ENCODE measurements around the gene TAF10.

The TAF10 gene

DNA sequence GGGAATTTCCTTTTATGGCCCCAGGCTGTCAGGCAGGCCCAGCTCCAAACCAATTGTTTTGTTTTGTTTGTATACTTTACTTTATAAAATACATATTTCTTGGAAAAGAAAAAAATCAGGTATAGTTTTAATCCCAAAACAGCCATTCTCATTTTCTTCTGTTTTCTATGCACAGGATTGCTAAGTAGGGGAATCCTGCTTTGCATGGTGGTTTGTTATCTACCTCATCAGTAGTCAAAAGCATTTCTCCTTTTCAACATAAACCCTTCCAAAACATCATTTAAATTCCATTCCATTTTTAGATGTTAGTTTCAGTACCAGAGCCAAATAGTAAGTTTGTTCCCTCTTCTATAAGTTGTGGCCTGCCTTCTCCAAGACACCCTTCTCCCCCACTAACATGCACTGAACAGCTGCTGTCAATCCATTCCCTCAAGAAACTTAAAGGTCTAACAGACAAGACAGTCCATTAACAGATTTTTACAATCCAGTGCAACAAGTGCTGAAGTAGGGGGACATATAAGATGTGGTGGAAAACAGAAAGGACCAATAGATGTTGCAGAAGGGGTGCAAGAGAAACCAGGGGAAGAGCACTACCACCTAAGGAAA, 4.7 kb downstream of the TAF10 start:
- no peak for DNase-seq

DNA sequence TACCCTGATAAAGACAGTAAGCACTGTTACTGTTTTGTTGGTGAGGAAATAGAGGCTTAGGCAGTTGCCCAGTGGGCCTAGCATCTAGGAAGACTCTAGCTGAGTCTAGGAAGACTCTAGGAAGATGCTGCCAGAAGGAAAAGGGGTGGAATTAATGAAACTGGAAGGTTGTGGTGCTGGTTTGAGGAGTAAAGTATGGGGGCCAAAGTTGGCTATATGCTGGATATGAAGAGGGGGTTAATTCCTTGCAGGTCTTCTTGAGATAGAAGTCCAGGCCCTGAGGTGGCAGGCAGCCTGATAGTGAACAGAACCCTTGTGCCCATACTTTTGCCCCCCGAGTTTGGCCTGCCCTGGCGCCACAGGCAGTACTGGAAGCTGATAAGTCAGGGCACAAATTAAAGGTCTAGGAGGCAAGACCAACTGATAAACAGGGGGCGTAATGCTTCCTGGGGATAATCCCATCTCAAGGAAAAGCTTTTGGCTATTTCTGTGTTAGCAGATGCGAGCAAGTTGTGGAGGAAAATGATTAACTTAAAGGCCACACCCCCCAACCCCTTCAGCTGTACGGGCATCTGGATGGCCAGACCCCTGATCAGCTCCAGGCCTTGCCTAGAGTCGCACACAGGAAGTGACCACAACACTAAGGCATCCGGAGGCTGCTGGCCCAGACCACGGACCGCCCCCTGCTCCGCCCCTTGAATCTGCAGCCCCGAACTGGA, 5.4 kb downstream of the TAF10 start:
- peak; percentile 70 for DNase-seq

DNA sequence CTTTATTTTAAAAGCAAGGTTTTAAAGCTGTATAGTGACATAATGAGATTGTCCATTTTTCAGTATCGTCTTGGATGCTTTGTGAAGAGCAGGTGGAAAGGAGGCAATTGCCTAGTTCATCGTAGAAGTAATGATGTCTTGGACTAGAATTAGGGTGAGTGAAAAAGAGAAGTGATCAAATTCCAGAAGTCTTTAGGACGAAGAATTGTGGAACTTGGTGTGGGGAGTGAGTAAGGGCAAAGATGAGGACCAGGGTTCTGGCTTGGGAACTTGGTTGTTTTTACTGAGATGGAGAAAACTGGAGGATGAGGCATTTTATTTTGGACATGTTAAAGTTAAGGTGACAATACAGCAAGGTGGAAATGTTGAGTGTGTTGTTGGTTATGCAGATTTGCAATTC, 7.2 kb downstream of the TAF10 start:
- no peak for DNase-seq

DNA sequence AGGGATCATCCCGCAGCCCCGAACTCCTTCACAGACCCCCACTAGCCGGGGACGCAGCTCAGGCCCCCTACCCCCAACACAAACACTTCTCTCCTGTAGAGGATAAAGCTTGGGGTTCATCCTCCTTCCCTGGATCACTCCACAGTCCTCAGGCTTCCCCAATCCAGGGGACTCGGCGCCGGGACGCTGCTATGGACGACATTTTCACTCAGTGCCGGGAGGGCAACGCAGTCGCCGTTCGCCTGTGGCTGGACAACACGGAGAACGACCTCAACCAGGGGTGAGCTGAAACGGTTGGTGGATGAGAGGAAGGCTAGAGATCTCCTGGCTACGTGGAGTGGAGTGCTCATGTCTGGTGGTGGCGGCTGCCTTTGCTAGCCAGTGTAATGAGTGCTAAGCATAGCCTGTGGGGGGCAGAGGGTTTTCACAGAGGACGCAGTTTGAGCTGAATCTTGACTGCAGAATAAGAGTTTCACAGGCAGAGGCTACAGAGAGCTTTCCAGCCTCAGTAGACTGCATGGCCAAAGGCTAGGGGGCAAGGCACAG, 7.9 kb downstream of the TAF10 start:
- DNase-seq: peak; percentile 46

DNA sequence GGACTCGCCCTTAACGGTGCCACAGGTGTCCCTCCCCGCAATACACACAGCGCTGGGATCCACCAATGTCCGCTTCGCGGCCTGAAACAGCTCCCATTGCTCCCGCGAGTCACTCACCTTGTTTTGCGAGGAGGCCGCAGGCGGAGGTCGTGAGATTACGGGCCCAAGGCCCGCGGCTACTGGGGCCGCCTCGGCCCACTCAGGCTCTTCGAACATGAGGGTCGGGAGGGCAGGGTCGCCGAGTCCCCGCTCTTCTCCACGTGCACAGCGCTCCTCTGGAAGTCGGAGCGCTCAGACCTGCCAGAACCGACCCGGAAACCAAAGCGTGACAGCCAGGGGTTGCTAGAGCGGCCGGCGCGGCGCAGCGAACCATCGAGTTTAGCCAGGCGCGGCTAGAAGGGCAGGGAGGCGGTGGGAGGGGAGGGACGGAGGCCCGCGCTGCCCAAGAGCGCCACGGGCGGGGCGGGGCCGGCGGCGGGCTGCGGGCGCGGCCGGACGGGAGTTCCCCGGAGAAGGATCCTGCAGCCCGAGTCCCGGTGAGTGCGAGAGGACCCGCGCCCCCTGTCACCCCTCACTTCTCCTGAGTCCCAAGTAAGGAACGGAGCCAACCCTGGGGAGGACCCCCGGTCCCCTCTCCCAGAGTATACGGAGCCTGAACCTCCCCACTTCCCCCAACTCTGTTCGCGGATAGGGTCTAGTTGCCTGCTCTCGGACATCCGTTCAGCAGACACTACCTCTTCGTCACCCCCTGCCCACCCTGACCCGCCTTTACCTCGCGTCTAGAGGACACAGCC, 8.5 kb downstream of the TAF10 start, which contains the start of the genes ILK and RRP8:
TSS of gene ILK (plus strand) at position 488 of the 794 bp plus-strand sequence. CDS start 498 bp downstream, outside the sequence.
TSS of gene RRP8 (minus strand) at position 330 of the 794 bp plus-strand sequence. CDS start at position 216, 114 bp downstream.
- peak; percentile 85 for DNase-seq

DNA sequence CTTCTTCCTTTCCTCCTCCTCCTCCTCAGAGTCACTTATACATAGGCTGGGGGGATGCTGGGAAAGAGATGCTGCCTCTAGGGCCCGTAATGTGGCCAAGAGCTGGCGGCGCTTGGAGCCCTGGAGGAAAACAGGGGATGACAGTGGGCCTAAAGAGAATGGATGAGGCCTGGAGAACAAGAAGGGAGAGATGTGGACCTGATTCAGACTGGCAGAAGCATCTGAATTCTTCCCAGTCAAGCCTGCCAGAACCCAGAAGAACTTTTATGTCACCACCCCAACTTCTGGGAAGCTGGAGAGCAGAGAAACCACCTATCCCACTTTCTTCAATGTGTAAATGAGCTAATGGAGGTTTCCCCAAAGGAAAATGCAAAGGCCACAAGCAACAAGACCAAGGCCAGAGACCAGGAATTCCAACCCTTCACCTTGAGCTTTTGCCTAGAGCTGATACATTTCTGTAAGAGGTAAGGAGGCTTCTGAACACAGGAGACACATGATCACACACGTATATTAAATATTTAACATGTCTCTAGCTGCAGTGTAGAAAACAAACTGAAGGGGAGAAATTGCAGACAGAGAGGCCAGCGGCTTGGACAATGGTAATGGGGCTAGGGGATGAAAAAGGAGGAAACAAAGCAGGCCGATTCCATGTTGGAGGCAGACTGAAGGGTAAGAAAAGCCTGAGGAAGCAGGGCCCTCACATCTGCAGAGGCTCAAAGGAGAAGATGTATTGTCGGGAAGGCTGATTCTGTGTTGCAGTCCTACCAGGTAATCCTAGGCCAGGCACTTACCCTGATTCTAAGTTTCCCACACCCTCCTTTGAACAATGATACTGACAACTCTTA, 9.7 kb downstream of the TAF10 start:
- no peak for DNase-seq

DNA sequence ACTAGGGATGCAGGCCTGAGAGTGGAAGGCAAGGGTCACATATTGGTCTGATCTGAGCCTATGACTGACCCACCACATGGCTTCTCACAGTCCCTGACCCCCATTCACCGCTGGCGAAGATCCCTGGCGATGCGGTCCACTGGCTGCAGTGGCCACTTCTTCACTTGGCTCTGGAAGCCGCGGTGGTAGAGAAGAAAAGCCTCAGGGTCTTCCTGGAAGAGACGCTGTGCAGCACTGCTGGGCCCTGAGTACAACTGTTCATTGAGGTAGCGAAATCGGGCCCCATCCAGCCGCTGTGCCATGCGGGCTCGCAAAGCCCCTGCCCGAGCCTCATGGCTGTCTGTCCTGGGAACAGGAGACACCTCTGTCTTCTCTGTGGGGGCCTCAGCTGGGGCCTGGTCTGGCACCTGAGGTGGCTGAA, 11.0 kb downstream of the TAF10 start:
- DNase-seq: no peak

DNA sequence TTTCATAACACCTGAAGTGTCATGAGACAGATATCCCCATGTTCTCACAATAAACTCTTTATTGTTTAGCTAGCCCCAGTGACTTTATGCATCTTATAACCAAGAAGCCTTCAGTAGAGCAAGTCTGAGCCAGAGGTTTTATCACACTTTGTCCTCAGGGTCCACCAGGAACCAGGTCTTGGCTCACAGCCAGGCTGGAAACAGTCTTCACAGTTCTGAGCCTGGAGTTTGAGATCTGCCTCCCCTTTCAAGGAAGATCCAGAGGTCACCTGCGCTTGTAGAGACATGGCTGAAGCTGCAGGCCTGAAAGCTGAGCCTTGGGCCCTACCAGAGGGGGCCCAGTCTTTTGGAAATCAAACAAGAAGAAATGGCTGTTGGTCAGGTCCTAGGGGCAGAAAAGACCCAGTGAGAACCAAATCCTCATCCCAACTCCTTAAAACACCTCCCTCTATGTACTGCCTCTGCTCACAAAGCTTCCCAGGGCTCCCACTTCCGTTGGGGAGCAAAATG, 12.1 kb downstream of the TAF10 start:
- DNase-seq: no peak

DNA sequence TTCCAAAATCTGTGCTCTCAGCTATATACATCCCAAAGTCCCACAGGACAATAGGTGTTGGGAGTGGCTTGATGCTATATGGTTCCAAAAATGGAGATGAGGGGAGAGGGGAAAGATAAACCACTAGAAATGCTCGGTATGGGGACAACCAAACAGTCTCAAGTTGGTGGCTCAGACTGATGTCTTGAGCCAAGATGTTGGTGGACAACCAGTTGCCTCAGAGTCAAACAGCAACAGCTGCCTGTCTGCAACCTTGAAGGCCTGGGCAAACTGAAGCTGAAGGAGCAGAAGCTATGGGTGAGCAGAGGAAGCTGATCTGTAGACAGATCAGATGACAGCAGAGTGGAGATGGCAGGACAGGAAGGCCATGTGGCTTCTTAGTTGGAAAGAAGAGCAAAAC, 12.6 kb downstream of the TAF10 start:
- DNase-seq: no peak

DNA sequence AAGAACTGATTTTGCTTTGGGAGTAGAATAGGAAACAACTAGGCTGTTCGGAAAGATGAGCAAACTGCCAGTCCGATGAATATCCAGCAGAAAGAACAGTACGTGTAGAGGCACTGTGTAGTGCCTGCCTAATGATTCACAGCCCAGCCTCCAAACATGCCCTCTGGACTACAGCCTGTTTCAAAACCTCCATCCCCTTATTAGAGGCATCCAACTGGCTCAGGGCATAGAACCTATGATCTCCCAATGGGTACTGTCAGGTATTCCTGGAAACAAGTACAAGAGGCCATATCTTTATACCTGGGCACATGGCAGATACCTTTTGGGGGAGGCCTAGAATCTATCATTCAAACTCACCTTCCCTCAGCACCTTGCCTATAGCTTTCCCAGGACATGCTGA, 13.5 kb downstream of the TAF10 start:
- no peak for DNase-seq

DNA sequence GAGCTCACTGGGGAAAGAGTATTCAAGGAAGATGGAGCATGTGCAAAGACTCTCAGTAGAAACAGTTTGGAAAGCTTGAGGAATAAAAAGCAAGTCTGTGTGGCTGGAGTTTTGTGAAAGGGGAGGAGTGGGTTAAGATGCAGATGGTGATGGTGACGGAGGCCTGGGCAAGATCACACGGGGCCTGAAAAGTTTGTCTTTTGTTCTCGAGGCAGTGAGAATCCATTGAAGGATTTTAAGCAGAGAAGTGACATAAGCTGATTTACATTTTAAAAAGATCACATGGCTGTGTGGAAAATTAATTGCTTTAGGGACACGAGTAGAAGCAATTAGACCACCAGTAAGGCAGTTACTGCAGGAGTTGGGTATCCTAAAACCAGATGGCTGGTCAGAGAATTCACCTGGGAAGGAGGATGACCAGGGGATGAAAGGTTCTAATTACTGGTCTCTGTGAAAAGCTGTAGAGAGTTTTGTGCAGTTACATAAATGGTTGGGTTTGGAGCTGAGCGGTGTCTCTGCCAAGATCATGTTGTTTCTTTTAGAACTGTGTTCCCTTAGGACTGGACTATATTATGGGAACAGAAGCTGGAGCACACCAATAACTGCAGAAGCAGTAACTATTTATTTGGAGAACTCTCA, 15.7 kb downstream of the TAF10 start:
- DNase-seq: no peak

DNA sequence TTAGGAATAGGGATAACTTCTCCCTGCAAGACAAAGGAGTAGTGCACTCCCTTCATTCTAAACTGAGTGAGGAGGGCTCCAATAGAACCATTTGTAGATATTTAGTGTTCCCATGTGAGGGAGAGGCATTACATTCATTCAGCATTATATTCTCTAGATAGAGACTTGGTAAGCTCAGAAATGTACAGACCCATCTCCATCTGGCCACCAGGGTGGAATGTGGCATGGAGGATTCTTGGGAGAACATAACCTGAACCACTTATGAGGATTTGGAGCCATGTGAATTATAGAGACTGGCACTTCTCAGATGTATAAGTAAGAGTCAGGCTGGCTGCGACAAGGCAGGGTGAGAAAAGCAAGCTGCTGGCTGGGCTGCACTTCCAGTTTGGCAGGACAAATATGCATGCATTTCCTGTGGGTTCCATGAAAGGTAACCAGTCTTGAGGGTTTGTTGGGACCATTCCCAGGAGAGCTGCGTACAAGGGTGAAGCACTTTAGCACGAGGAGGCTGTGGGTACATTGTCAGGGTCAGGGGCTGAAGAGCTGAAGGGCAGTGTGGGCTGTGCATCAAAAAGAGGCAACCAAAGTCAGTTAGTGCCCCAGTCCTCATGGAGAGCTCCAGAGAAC, 17.8 kb downstream of the TAF10 start:
- no peak for DNase-seq

DNA sequence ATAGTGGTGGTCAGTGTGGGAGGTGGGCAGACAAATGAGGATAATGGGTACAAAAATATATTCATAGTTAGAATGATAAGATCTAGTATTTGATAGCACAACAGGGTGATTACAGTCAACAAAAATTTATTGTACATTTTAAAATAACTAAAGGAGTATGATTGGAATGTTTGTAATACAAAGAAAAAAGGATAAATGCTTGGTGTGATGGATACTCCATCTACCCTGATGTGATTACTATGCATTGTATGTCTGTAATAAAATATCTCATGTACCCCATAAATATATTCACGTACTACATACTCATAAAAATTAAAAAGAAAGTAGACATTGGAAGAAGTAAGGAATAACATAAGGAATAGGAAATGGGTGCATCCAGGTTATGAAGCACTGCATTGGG, 24.0 kb downstream of the TAF10 start:
- no peak for DNase-seq

DNA sequence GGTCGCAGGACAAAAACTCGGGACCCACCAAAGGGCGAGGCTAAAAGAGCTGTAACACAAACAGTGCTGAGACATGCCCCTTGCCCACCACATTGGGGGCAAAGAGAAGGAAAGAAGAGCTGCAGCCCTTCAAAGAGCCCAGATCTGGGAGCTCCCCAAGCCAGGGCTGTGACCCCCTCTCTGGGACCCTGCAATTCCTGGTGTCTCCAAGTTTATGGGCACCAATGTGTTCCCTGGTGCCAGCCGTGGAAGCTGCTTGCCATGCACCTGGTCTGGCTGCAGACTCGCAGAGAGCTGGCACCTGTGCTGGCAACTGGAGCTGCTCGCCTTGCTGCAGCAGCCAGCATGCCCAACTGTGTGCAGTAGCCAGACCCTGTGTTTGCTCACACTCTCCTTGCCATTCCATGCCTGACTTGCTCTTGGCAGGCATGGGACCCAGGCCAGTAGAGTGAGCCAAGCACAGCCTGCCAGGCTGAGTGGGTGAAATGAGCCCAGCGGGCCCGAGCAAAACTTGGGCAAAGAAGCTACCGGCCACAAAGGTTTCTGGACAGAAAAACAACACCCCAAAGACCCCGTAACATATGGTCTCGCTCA, 24.6 kb downstream of the TAF10 start:
- DNase-seq: no peak

DNA sequence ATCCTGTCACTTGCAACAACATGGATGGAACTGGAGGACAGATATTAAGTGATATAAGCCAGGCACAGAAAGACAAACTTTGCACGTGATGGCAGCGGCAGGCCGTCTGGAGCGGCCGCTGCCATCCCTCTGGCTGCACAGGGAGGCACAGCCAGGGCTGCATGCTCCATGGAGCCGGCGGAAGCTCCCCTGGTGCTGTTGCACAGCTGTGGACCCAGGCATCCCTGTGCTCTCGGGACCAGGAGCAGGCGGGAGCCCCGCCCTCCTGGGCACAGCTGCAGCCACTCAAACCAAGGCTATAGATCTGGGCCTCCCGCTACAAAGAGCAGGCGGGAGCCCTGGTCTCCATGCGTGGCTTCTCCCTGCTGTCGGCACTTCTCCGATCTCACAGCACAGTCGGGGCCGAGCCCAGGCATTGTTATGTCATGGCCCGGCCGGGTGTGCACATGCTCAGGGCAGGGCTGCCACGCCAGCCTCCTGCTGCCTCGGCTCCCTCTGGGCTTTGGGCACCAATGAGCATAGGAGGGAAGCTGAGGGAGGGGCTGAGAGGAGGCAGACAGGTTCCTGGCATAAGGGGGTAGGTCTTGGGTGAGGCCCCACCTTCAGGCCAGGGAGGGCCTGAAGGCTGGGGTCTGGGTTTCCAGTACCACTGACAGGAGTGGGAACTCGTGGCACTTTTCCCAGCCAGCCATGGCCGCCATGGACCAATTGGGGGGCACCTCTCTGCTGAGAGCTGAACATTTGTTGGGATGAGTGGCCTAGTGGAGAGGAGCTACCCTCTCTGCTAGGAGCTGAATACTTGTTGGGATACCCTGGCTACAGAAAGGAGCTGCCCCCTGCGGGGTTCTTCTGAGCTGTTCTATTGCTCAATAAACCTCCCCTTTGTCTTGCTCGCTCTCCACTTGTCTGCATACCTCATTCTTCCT, 25.3 kb downstream of the TAF10 start:
- no peak for DNase-seq

DNA sequence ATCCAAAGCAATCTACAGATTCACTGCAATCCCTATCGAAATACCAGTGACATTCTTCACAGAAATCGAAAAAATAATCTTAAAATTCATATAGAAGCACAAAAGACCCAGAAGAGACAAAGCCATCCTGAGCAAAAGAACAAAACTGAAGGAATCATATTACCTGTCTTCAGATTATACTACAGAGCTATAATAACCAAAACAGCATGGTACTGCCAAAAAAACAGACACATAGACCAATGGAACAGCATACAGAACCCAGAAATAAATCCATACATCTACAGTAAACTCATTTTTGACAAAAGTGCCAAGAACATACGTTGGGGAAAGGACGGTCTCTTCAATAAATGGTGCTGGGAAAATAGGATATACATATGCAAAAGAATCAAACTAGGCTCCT, 27.5 kb downstream of the TAF10 start:
- no peak for DNase-seq

DNA sequence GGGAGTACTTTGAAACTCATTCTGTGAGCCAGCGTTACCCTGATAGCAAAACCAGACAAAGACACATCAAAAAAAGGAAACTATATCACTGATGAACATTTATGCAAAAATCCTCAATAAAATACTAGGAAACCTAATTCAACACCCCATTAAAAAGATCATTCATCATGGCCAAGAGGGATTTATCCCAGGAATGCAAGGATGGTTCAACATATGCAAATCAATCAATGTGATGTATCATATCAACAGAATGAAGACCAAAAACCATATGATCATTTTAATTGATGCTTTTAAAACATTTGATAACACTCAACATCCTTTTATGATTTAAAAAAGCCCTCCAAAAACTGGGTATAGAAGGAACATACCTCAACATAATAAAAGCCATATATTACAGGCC, 28.4 kb downstream of the TAF10 start:
- no peak for DNase-seq

DNA sequence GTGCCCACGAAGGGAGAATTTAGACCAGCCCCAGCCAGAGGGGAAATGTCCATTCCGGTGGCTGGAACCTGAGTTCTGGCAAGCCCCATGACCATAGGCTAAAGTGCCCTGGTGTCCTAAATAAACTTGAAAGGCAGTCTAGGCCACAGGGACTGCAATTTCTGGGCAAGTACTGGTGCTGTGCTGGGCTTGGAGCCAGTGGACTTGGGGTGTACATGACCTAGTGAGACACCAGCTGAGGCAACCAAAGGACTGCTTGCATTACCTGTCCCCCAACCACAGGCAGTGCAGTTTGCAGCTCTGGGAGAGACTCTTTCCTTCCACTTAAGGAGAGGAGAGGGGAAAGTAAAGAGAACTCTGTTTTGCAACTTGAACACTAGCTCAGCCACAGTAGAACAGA, 32.3 kb downstream of the TAF10 start:
- DNase-seq: no peak

DNA sequence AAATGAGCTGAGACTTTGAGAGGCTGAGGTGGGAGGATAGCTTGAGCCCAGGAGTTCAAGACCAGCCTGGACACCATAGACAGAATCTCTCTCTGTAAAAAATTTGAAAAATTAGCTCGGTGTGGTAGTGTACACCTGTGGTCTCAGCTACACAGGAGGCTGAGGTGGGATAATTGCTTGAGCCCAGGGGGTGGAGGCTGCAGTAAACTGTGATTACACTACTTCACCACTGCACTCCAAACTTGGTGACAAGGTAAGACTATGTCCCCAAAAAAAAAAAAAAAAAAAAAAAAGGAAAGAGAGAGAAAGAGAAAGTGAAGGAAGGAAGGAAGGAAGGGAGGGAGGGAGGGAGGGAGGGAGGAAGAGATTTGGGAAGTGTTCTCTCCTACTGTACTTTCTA, 33.9 kb downstream of the TAF10 start:
- DNase-seq: no peak
